Thymus (tissue), 11 donors: ENCODE results near the gene ELAVL1. TPM values are rescaled to one million over a fixed set of nuclear protein-coding genes. Genes with fewer than 3 reads are reported as not detected.
"Not testable (repeated sequence)": the region's sequence is repeated elsewhere in the genome, so short reads cannot be mapped to it uniquely, and the experiment has no call there.

Source experiments
- DNase-seq, 9 donors: peaks; one replicate each; pipeline ENCODE4 v3.0.0-alpha.2; 2013; ENCODE audit warnings: low spot score in 9 of 9, low read depth in 6 of 9, missing footprints in 1 of 9
- H3K27ac ChIP-seq, 2 donors: one replicate each; pipeline ENCODE4 v1.5.1; 2013; ENCODE audit warnings: control low read depth in 1 of 2, low read depth in 1 of 2, low read length in 1 of 2, mild to moderate bottlenecking in 1 of 2, moderate library complexity in 1 of 2
- H3K27me3 ChIP-seq, 2 donors: one replicate each; pipeline ENCODE4 v1.5.1; 2013; ENCODE audit warnings: low read length in 1 of 2; ENCODE audit not compliant: control insufficient read depth in 2 of 2, insufficient read depth in 1 of 2
- H3K36me3 ChIP-seq, 2 donors: one replicate each; pipeline ENCODE4 v1.5.1; 2013; ENCODE audit warnings: low read length in 1 of 2, mild to moderate bottlenecking in 1 of 2, moderate library complexity in 1 of 2; ENCODE audit not compliant: control insufficient read depth in 2 of 2, insufficient read depth in 2 of 2
- H3K4me1 ChIP-seq, 2 donors: one replicate each; pipeline ENCODE4 v1.5.1; 2013; ENCODE audit warnings: low read length in 2 of 2; ENCODE audit not compliant: control insufficient read depth in 2 of 2, insufficient read depth in 2 of 2
- H3K4me3 ChIP-seq, 2 donors: one replicate each; pipeline ENCODE4 v1.5.1; 2013; ENCODE audit warnings: low read length in 2 of 2, control low read depth in 1 of 2, mild to moderate bottlenecking in 1 of 2
- H3K9me3 ChIP-seq, 2 donors: one replicate each; pipeline ENCODE4 v1.5.1; 2013; ENCODE audit warnings: low read length in 1 of 2, mild to moderate bottlenecking in 1 of 2; ENCODE audit not compliant: control insufficient read depth in 2 of 2, insufficient read depth in 1 of 2
- WGBS: extraction: QIAGEN DNeasy Blood & Tissue Kit; methylation state at CpG from one replicate; pipeline ENCODE4 v1.1.7; 2013; 5-methylcytosine and 5-hydroxymethylcytosine counted together
- polyA plus RNA-seq: library from polyadenylated mRNA; stranded (reverse); fragments of 200-250 nt; gene quantifications from one replicate; pipeline ENCODE4 v1.2.3, GENCODE V29; 2013
- total RNA-seq: library from RNA; stranded (reverse); fragments of 120-200 nt; gene quantifications from one replicate; pipeline ENCODE4 v1.2.4, GENCODE V29; 2013
- donor health status: healthy.

Gene ELAVL1
- total and polyA plus RNA-seq, 2 donors: 20.8 to 45.6 TPM

- WGBS: 97% methylated on average over 9 of the region's 9 CpGs
- DNase-seq: no peak
- Histone ChIP-seq H3K4me1 (no peaks in the 10 kb centered on the region), H3K27me3 (no peaks in the 10 kb centered on the region), H3K4me3 (no peak overlapping the region), H3K36me3 (no peaks in the 10 kb centered on the region), H3K9me3 (no peaks in the 10 kb centered on the region), H3K27ac (no peak overlapping the region)
Measured at GRCh38 chr19:8042900-8043299, 37.5 kb upstream of the ELAVL1 start.

GRCh38 chr19:8041531-8041931 lies 36.1 kb upstream of the ELAVL1 start:
- no peaks in the 10 kb centered on the region for H3K27me3 ChIP-seq
- no peaks in the 10 kb centered on the region for H3K9me3 ChIP-seq
- 32% methylated on average over 7 of the region's 7 CpGs for WGBS
- H3K4me3 ChIP-seq: no peak overlapping the region
- H3K27ac ChIP-seq: no peak overlapping the region
- H3K36me3 ChIP-seq: no peaks in the 10 kb centered on the region
- H3K4me1 ChIP-seq: no peaks in the 10 kb centered on the region
- no peak for DNase-seq

- no peaks in the 10 kb centered on the region for H3K27me3 ChIP-seq
- no peaks in the 10 kb centered on the region for H3K9me3 ChIP-seq
- no peaks in the 10 kb centered on the region for H3K36me3 ChIP-seq
- WGBS: 97% methylated on average over 3 of the region's 3 CpGs
- H3K27ac ChIP-seq: no peak overlapping the region
- no peak for DNase-seq
- H3K4me1 ChIP-seq: no peaks in the 10 kb centered on the region
- no peak overlapping the region for H3K4me3 ChIP-seq
Measured at GRCh38 chr19:8039231-8039630, 33.8 kb upstream of the ELAVL1 start.

- H3K27ac ChIP-seq: no peak overlapping the region
- H3K36me3 ChIP-seq: no peaks in the 10 kb centered on the region
- 78% methylated on average over 6 of the region's 6 CpGs for WGBS
- no peak overlapping the region for H3K4me3 ChIP-seq
- no peaks in the 10 kb centered on the region for H3K27me3 ChIP-seq
- H3K9me3 ChIP-seq: no peaks in the 10 kb centered on the region
- no peaks in the 10 kb centered on the region for H3K4me1 ChIP-seq
- no peak for DNase-seq
Measured at GRCh38 chr19:8038815-8039214, 33.4 kb upstream of the ELAVL1 start.

DNA sequence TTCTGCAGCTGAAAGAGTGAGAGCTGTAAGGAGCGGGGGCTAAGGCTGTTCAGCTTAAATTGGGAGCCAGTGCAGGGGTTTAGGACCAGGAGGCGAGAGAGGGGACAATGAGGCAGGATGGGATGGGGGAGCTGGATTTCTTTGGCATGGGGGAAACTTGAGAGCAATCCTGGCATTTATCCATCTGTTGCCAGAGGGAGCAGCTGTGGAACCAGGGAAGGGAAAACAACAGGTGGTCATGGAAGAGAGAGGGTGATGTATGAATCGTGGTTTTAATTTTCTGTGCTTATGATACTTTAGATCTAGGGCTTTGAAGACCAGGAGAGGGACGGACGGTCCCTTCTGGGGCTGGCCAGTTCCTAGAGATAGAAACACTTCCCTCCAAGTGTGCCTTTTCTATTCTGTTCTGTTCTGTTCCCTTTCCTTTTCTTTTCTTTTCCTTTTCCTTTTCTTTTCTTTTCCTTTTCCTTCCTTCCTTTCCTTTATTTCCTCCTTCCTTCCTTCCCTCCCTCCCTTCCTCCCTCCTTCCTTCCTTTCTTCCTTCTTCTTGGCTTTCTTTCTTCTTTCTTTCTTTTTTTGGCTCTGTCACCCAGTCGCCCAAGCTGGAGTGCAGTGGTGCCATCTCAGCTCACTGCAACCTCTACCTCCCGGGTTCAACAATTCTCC lies 31.1 kb upstream of the ELAVL1 start:
- Histone ChIP-seq H3K27me3 (no peaks in the 10 kb centered on the region), H3K27ac (no peak overlapping the region), H3K4me3 (no peak overlapping the region), H3K4me1 (no peaks in the 10 kb centered on the region), H3K36me3 (no peaks in the 10 kb centered on the region), H3K9me3 (no peaks in the 10 kb centered on the region)
- DNase-seq: no peak
- 91% methylated on average over 7 of the region's 7 CpGs for WGBS

GRCh38 chr19:8034178-8034525 lies 28.7 kb upstream of the ELAVL1 start:
- Histone ChIP-seq H3K9me3 (no peaks in the 10 kb centered on the region), H3K4me1 (no peaks in the 10 kb centered on the region), H3K27ac (no peak overlapping the region), H3K27me3 (no peaks in the 10 kb centered on the region), H3K4me3 (no peak overlapping the region), H3K36me3 (no peaks in the 10 kb centered on the region)
- DNase-seq: no peak
- WGBS: 98% methylated on average over 6 of the region's 6 CpGs

GRCh38 chr19:8033287-8034177 lies 28.1 kb upstream of the ELAVL1 start:
- not testable (repeated sequence) for H3K9me3 ChIP-seq, DNase-seq, H3K36me3 ChIP-seq, H3K27me3 ChIP-seq, H3K27ac ChIP-seq, H3K4me3 ChIP-seq, H3K4me1 ChIP-seq
- 66% methylated on average over 22 of the region's 22 CpGs for WGBS

GRCh38 chr19:8030960-8031359 lies 25.5 kb upstream of the ELAVL1 start:
- Histone ChIP-seq H3K4me1 (peaks cover 0 to 2% of the 10 kb centered on the region in 2 donors), H3K36me3 (no peaks in the 10 kb centered on the region), H3K9me3 (no peaks in the 10 kb centered on the region), H3K27ac (no peak overlapping the region), H3K4me3 (no peak overlapping the region), H3K27me3 (no peaks in the 10 kb centered on the region)
- 96% methylated on average over 8 of the region's 8 CpGs for WGBS
- DNase-seq: no peak

DNA sequence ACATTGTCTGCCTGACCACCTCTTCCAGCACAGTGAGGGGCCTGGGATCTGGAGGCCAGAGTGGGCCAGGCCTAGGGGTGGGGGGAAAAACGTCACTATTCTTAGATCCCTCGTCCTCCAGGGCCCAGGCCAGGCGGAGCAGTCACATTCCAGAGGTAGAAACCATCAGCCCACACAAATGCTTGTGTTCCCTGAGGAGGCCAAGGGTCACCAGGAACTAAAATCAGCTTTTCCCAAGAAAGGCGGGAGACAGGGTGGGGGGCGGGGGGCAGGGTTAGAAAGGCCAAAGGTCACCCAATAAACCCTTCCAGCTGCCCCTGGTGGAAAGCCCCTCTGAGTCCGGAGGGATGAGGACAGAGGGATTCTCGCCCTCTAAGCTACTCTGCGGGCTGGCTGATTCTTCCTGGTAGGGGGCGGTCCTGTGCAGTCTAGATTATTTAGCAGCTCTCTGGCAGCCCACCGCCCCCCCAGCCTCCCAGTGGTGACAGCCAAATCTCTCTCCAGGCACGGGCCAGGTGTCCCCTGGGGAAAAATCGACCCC lies 23.6 kb upstream of the ELAVL1 start:
- no peaks in the 10 kb centered on the region for H3K9me3 ChIP-seq
- peaks cover 0 to 2% of the 10 kb centered on the region in 2 donors for H3K4me1 ChIP-seq
- H3K27me3 ChIP-seq: no peaks in the 10 kb centered on the region
- no peaks in the 10 kb centered on the region for H3K36me3 ChIP-seq
- no peak overlapping the region for H3K27ac ChIP-seq
- DNase-seq: no peak
- 93% methylated on average over 12 of the region's 12 CpGs for WGBS
- no peak overlapping the region for H3K4me3 ChIP-seq
